ENCODE data around the gene AGBL2. TPM values are rescaled to one million over a fixed set of nuclear protein-coding genes. Genes with fewer than 3 reads are reported as not detected.
"Not testable (repeated sequence)": the region's sequence is repeated elsewhere in the genome, so short reads cannot be mapped to it uniquely, and the experiment has no call there.

AGBL2 gene
- total and polyA plus RNA-seq, 2 donors from 2014 or later: 2.1 to 5.6 TPM

GRCh38 chr11:47711225-47711624 is 3.9 kb downstream of the AGBL2 start:
- H3K27ac ChIP-seq (ENCODE audit: low read depth in 2 of 2, low read length in 2 of 2): no peak overlapping the region
- intact Hi-C loops (cut with DNase I): no loop called here
- peaks cover 0 to 3% (median 2%) of the 10 kb centered on the region in 3 donors for H3K4me1 ChIP-seq (ENCODE audit: control insufficient read depth in 2 of 3, insufficient read depth in 2 of 3, low read depth in 1 of 3, low read length in 3 of 3)
- H3K36me3 ChIP-seq (ENCODE audit: control insufficient read depth in 2 of 3, insufficient read depth in 3 of 3, low read length in 3 of 3): no peaks in the 10 kb centered on the region
- H3K9me3 ChIP-seq (ENCODE audit: control insufficient read depth in 2 of 3, insufficient read depth in 1 of 3, low read length in 3 of 3): no peaks in the 10 kb centered on the region
- H3K27me3 ChIP-seq (ENCODE audit: control insufficient read depth, insufficient read depth, low read length): no peaks in the 10 kb centered on the region
- H3K4me3 ChIP-seq (ENCODE audit: low read length in 3 of 3): no peak overlapping the region
- no peak for TF ChIP-seq CTCF (IDR thresholded peaks at IDR 0.05; ENCODE audit: borderline replicate concordance, extremely low read depth, insufficient read depth)
- DNase-seq (no peak), FAIRE-seq (no peak)
- no peak overlapping the region for H3K9ac ChIP-seq (ENCODE audit: low read length in 3 of 3)

GRCh38 chr11:47707275-47707786 is 7.8 kb downstream of the AGBL2 start:
- H3K9ac ChIP-seq (ENCODE audit: low read length in 3 of 3); H3K4me3 ChIP-seq (ENCODE audit: low read length in 3 of 3); H3K36me3 ChIP-seq (ENCODE audit: control insufficient read depth in 2 of 3, insufficient read depth in 3 of 3, low read length in 3 of 3); H3K27ac ChIP-seq (ENCODE audit: low read depth in 2 of 2, low read length in 2 of 2); H3K27me3 ChIP-seq (ENCODE audit: control insufficient read depth, insufficient read depth, low read length); DNase-seq; H3K4me1 ChIP-seq (ENCODE audit: control insufficient read depth in 2 of 3, insufficient read depth in 2 of 3, low read depth in 1 of 3, low read length in 3 of 3); intact Hi-C loops (cut with DNase I); H3K9me3 ChIP-seq (ENCODE audit: control insufficient read depth in 2 of 3, insufficient read depth in 1 of 3, low read length in 3 of 3); FAIRE-seq: not testable (repeated sequence)

DNA sequence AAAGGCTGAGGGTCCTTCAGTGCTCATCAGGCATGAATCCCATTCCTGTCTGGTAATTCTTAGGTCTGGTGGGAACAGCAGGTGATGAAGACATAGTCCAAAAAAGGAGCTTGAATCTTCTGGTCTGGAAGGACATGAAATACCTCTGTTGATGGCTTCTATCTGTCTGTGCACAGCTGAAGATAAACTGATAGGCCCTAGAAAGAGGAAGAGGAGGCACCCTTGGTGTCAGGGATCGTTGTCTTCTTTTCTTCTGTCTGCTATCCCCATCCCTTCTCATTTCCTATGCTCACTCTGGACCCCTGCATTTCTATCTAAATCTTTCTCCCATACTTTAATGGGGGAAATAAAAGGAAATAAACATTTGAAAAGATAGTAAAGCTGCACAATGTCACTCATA is 9.4 kb downstream of the AGBL2 start:
- Histone ChIP-seq H3K4me3 (ENCODE audit: low read length in 3 of 3) (no peak overlapping the region), H3K27ac (ENCODE audit: low read depth in 2 of 2, low read length in 2 of 2) (no peak overlapping the region), H3K9ac (ENCODE audit: low read length in 3 of 3) (no peak overlapping the region), H3K36me3 (ENCODE audit: control insufficient read depth in 2 of 3, insufficient read depth in 3 of 3, low read length in 3 of 3) (no peaks in the 10 kb centered on the region), H3K4me1 (ENCODE audit: control insufficient read depth in 2 of 3, insufficient read depth in 2 of 3, low read depth in 1 of 3, low read length in 3 of 3) (no peaks in the 10 kb centered on the region), H3K27me3 (ENCODE audit: control insufficient read depth, insufficient read depth, low read length) (no peaks in the 10 kb centered on the region), H3K9me3 (ENCODE audit: control insufficient read depth in 2 of 3, insufficient read depth in 1 of 3, low read length in 3 of 3) (no peaks in the 10 kb centered on the region)
- intact Hi-C loops (cut with DNase I): no loop called here
- FAIRE-seq (no peak), DNase-seq (no peak)
- TF ChIP-seq CTCF (IDR thresholded peaks at IDR 0.05; ENCODE audit: borderline replicate concordance, extremely low read depth, insufficient read depth): no peak

DNA sequence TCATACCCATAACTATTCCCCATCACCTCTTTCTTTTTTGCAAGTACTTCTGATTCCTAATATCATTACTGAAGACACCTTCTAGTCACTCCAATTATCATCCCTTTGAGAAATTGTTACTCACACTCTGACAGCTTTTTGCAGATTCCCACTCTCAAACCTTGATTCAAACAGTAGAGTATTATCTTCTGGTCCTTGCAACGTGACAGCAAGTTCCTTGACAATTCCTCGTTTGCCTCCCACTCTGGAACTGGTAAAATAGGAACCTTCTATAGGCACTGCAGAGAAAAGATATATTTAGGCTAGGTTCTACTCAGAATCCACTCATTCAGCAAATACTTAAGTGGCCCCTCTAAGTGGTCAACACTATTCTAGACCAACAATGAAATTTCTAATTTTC is 23.2 kb downstream of the AGBL2 start:
- intact Hi-C loops (cut with DNase I): no loop called here
- no peak for TF ChIP-seq CTCF (IDR thresholded peaks at IDR 0.05; ENCODE audit: borderline replicate concordance, extremely low read depth, insufficient read depth)
- Histone ChIP-seq H3K4me3 (ENCODE audit: low read length in 3 of 3) (no peak overlapping the region), H3K27ac (ENCODE audit: low read depth in 2 of 2, low read length in 2 of 2) (no peak overlapping the region), H3K27me3 (ENCODE audit: control insufficient read depth, insufficient read depth, low read length) (no peaks in the 10 kb centered on the region), H3K9me3 (ENCODE audit: control insufficient read depth in 2 of 3, insufficient read depth in 1 of 3, low read length in 3 of 3) (no peaks in the 10 kb centered on the region), H3K36me3 (ENCODE audit: control insufficient read depth in 2 of 3, insufficient read depth in 3 of 3, low read length in 3 of 3) (no peaks in the 10 kb centered on the region), H3K9ac (ENCODE audit: low read length in 3 of 3) (no peak overlapping the region), H3K4me1 (ENCODE audit: control insufficient read depth in 2 of 3, insufficient read depth in 2 of 3, low read depth in 1 of 3, low read length in 3 of 3) (no peaks in the 10 kb centered on the region)
- FAIRE-seq: no peak
- no peak for DNase-seq
